Astrocyte (in vitro differentiated cells and primary cell): ENCODE results near the gene TMEM225B.

Experiments used
- EZH2 ChIP-seq: IDR thresholded peaks from 2 replicates; pipeline ENCODE4 v1.6.1; 2012; ENCODE audit warnings: mild to moderate bottlenecking, low read length, inconsistent platforms; ENCODE audit not compliant: insufficient read depth
- TF ChIP-seq, protein P1 (sequence below): IDR thresholded peaks from 2 replicates; pipeline ENCODE4 v1.5.1; 2011; ENCODE audit warnings: low read depth, mild to moderate bottlenecking, inconsistent platforms, low read length, moderate library complexity; ENCODE audit not compliant: insufficient read depth

- TF ChIP-seq, protein P1, sequence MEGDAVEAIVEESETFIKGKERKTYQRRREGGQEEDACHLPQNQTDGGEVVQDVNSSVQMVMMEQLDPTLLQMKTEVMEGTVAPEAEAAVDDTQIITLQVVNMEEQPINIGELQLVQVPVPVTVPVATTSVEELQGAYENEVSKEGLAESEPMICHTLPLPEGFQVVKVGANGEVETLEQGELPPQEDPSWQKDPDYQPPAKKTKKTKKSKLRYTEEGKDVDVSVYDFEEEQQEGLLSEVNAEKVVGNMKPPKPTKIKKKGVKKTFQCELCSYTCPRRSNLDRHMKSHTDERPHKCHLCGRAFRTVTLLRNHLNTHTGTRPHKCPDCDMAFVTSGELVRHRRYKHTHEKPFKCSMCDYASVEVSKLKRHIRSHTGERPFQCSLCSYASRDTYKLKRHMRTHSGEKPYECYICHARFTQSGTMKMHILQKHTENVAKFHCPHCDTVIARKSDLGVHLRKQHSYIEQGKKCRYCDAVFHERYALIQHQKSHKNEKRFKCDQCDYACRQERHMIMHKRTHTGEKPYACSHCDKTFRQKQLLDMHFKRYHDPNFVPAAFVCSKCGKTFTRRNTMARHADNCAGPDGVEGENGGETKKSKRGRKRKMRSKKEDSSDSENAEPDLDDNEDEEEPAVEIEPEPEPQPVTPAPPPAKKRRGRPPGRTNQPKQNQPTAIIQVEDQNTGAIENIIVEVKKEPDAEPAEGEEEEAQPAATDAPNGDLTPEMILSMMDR: no peak
- TF ChIP-seq EZH2: no peak
Measured at GRCh38 chr7:99648843-99649242, 50.8 kb downstream of the TMEM225B start.
